Measurements from ENCODE around the gene GABPB1.

DNA sequence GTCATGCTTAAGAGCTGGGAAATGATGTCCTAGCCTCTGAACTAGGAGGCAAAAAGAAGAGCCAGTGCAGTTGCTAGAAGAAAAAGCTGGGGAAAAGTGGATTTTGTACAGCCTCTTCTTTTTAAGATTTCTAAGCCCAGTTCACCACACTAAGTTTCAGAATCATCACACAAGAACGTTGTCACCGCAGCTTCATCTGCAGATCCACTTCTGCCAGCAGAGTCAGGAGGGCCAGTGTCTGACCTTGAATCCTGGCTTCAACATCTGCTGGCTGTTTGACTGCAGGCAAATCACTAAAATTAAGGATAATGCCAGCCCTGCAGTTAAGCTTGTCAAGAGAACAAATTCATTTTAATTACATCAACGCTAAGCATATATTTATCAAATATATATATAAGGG is 125.7 kb downstream of the GABPB1 start:
- no peak for TF ChIP-seq POLR2A (IDR thresholded peaks at IDR 0.05; ENCODE audit: extremely low read depth, insufficient read length)
- TF ChIP-seq, protein P1, sequence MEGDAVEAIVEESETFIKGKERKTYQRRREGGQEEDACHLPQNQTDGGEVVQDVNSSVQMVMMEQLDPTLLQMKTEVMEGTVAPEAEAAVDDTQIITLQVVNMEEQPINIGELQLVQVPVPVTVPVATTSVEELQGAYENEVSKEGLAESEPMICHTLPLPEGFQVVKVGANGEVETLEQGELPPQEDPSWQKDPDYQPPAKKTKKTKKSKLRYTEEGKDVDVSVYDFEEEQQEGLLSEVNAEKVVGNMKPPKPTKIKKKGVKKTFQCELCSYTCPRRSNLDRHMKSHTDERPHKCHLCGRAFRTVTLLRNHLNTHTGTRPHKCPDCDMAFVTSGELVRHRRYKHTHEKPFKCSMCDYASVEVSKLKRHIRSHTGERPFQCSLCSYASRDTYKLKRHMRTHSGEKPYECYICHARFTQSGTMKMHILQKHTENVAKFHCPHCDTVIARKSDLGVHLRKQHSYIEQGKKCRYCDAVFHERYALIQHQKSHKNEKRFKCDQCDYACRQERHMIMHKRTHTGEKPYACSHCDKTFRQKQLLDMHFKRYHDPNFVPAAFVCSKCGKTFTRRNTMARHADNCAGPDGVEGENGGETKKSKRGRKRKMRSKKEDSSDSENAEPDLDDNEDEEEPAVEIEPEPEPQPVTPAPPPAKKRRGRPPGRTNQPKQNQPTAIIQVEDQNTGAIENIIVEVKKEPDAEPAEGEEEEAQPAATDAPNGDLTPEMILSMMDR (IDR thresholded peaks at IDR 0.05; ENCODE audit: low read depth, low read length): no peak
- TF ChIP-seq, protein P2, sequence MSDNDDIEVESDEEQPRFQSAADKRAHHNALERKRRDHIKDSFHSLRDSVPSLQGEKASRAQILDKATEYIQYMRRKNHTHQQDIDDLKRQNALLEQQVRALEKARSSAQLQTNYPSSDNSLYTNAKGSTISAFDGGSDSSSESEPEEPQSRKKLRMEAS (IDR thresholded peaks at IDR 0.05; ENCODE audit: low read depth, low read length): no peak

Measured in NB4 (cell line).